ENCODE measurements around the gene TREH.
A peak's percentile ranks its signal among the peaks of the same experiment; 100 is the strongest.

Gene TREH

DNA sequence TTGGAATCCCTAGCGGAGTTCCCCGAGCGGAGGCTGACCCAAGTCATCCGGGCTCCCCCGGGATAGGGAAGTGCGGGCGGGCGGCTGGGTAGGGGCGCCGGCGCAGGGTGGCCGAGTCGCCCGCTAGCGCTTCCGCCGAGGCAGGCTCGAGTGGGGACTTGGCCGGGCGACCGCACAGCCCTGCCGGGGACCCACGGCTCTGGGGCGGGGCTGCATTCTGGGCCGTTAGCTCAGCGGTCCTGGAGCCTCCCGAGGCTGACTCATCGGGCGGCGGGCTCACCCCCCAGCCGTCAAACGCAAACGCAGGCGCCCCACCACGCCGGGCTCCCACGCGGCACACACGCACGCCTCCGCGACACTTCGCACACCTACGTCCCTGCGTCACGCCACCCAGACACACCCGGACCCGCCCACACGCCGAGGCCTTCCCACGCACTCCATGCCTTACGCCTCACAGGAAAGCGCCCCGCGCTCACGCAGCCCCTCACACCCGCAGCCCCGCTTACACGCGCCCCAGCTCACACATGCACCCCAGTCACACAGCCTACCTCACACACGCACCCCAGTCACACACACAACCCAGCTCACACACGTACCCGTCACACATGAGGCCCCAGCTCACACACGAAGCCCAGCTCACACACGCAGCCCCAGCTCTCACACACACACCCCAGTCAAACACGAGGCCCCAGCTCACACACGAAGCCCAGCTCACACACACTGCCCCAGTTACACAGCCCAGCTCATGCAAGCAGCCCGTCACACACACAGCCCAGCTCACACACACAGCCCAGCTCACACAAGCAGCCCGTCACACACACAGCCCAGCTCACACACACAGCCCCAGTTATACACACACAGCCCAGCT lies 70.9 kb downstream of the TREH start:
- DNase-seq = peak; percentile 91

DNA sequence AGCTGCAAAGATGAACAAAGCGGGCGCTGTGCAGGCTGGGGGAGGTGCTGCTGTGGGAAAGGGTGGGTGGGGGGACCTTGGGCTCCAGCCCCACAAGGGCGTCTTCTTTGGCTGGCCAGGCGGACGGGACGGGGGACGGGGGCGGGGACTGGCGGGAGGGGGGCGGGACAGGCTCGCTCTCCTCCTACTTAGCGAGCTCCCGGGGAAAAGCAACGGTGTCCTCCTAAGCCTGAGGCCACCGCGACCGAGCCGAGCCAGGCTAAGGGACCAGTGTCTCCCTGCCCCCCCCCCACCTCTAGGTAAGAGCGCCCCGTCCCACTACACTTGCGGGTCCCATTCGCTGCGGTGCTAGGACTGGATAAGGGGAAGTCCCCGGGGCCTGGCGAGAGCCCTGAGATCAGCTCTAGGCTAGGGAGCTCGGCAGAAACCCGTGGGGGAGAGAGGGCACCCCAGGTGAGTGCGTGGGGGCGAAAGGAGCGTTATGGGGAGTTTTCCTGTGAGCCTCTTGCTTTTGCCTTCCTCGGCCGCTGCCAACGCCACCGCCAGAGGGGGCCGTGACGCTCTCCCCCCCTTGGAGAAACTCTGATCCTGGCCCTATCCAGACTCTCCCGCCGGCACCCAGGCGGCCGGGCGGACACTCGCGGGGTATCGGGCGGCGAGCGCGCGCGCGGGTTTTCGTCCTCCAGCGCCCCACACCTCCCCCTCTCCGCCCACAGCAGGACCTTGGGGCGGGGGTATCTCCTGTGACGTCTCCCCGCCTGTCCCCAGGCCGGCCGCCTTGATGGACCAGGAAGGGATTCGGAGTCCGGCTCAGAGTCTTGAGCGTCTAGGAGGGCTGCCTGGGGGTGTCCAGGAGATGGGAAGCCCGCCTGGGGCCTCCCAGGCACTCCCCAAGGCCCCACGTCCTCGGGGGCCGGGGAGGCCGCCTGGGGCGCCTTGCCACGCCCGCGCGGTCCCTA lies 71.8 kb downstream of the TREH start, which contains the start of gene PHLDB1:
TSS of gene PHLDB1 (plus strand) at position 215 of the 959 bp plus-strand sequence. CDS start 6,222 bp downstream, outside the sequence.
- DNase-seq = peak; percentile 41

All from CD4-positive, alpha-beta T cell treated with Interleukin-15 for 1 hour (primary cell).